IPS-20b (cell line): ENCODE data around the gene FAM236D.
"Not testable (repeated sequence)": the region's sequence is repeated elsewhere in the genome, so short reads cannot be mapped to it uniquely, and the experiment has no call there.

Experiments used
- H3K27ac ChIP-seq: one replicate; pipeline ENCODE4 v1.5.1; 2013; ENCODE audit warnings: low read length
- H3K27me3 ChIP-seq: 2 replicates; pipeline ENCODE4 v1.6.1; 2013; ENCODE audit warnings: mild to moderate bottlenecking, low read length, inconsistent platforms; ENCODE audit not compliant: insufficient read depth
- H3K36me3 ChIP-seq: 2 replicates; pipeline ENCODE4 v1.6.1; 2013; ENCODE audit warnings: low read depth, mild to moderate bottlenecking, inconsistent platforms, low read length, moderate library complexity; ENCODE audit not compliant: insufficient read depth
- H3K4me1 ChIP-seq: 2 replicates; pipeline ENCODE4 v1.6.1; 2013; ENCODE audit warnings: mild to moderate bottlenecking, control low read depth, inconsistent platforms, low read length, moderate library complexity; ENCODE audit not compliant: insufficient read depth
- H3K4me3 ChIP-seq: 2 replicates; pipeline ENCODE4 v1.5.1; 2013; ENCODE audit warnings: mild to moderate bottlenecking, low read length, inconsistent platforms
- H3K9ac ChIP-seq: 2 replicates; pipeline ENCODE4 v1.6.1; 2013; ENCODE audit warnings: low read depth, mild to moderate bottlenecking, inconsistent platforms, low read length, moderate library complexity
- H3K9me3 ChIP-seq: 2 replicates; pipeline ENCODE4 v1.6.1; 2013; ENCODE audit warnings: mild to moderate bottlenecking, low read depth, low read length, inconsistent platforms; ENCODE audit not compliant: insufficient read depth

Gene FAM236D

DNA sequence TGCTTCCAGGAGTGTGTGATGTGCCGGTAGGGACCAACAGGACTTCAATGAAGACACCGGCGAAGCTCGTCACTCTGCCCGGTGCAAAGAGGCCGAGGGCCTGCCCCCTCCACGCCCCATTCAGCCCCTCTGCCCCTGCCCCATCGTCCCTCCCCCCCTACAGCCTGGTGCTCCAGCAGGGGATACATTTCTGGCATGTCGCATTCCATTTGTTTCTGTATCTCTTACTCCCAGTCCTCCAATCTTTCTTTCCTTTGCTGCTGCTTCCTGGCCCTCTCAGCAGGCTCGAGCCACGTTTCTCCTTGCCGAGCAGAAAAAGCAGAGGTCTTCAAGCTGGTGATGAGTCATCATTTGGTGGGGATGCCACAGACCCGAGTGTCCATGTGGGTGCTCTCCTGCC, at the start of gene FAM236D:
TSS of gene FAM236D (minus strand) at position 101 of the 400 bp plus-strand sequence. CDS start at position 1, 100 bp downstream.
- not testable (repeated sequence) for H3K27me3 ChIP-seq, H3K4me1 ChIP-seq, H3K27ac ChIP-seq, H3K9me3 ChIP-seq, H3K4me3 ChIP-seq, H3K9ac ChIP-seq, H3K36me3 ChIP-seq

DNA sequence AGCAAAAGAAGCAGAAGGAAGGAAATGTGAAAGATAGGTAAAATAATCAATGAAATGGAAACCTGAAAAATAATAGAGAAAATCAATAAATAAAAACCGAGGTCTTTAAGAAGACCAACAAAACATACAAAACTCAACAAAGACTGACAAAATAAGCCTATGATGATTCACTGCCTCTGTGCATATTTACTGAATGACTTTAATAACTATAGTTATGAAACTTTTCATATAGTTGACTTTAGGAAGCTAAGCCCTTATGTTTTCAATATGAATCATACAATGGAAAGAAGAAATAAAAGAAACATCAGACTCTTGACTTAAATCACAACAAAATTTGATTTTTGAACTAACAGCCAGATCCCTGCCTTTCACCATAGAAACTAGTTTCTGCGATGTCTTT, 29.5 kb upstream of the FAM236D start:
- H3K27ac ChIP-seq, H3K9ac ChIP-seq, H3K36me3 ChIP-seq, H3K4me1 ChIP-seq, H3K27me3 ChIP-seq, H3K4me3 ChIP-seq, H3K9me3 ChIP-seq: not testable (repeated sequence)

DNA sequence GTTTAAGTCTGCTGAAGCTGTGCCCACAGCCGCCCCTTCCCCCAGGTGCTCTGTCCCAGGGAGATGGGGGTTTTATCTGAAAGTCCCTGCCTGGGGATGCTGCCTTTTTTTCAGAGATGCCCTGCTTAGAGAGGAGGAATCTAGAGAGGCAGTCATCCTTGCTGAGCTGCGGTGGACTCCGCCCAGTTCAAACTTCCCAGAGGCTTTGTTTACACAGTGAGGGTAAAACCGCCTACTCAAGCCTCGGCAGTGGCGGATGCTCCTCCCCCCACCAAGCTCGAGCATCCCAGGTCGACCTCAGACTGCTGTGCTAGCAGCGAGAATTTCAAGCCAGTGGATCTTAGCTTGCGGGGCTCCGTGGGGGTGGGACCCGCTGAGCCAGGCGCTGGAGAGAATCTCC, 22.7 kb upstream of the FAM236D start:
- H3K27ac ChIP-seq, H3K27me3 ChIP-seq, H3K36me3 ChIP-seq, H3K4me3 ChIP-seq, H3K9me3 ChIP-seq, H3K9ac ChIP-seq, H3K4me1 ChIP-seq: not testable (repeated sequence)

DNA sequence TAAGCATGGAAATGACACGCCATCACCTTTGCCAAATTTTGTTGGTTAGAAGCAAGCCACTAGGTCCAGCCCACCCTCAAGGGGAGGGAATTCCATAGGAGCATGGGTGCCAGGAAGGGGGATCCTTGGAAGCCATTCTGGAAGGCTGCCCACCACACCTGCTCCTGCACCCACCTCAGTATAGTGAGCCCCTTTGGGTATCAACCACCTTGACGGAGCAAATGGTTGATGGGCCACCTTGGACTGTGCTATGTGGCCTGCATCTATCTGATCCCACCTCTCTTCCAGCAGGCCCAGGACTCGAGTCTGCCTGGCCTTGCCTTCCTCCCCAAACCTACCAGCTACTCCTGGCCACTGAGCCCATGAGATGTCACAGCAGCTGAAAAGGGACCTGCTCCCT, 17.6 kb downstream of the FAM236D start:
- not testable (repeated sequence) for H3K27ac ChIP-seq, H3K4me1 ChIP-seq, H3K27me3 ChIP-seq, H3K36me3 ChIP-seq, H3K9ac ChIP-seq, H3K9me3 ChIP-seq, H3K4me3 ChIP-seq

DNA sequence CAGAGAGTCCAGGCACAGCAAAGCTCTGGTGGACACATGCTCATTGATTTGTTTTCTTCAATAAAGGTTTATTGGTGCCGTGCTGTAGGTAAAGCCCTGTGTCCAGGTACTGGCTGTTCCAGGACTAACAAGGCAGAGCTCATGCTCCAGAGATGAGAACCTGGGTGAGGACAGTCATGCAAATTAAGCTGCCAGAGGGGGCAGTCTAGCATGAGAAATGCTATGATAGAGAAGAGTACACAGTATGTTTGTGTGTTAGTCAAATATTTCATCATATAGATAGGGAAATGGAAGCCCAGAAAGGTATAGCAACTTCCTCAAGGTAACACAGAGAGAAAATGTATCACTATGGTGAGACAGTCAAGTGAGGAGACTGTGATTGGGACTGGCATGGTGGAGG, 19.9 kb downstream of the FAM236D start:
- not testable (repeated sequence) for H3K4me3 ChIP-seq, H3K27me3 ChIP-seq, H3K4me1 ChIP-seq, H3K9ac ChIP-seq, H3K27ac ChIP-seq, H3K9me3 ChIP-seq, H3K36me3 ChIP-seq

DNA sequence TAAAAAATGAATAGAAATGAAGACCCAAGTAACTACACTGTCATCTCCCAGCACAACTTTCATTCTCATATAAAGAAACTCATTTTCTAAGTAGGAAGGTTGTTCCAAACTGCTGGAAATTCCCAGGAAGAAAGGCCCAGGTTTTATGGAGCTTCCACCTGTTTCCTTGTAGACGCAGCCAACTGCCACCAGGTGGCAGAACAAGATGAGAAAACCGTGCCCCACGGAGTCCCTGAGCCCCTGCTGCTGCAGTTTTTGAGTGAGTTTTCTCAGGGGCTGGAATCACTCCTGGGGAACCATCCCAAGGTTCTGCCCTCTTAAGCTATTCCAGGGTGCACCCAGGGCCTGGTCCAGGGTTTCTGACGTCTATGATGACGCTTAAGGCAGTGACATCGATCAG, 24.0 kb downstream of the FAM236D start:
- H3K27me3 ChIP-seq, H3K9ac ChIP-seq, H3K9me3 ChIP-seq, H3K27ac ChIP-seq, H3K4me1 ChIP-seq, H3K4me3 ChIP-seq, H3K36me3 ChIP-seq: not testable (repeated sequence)

DNA sequence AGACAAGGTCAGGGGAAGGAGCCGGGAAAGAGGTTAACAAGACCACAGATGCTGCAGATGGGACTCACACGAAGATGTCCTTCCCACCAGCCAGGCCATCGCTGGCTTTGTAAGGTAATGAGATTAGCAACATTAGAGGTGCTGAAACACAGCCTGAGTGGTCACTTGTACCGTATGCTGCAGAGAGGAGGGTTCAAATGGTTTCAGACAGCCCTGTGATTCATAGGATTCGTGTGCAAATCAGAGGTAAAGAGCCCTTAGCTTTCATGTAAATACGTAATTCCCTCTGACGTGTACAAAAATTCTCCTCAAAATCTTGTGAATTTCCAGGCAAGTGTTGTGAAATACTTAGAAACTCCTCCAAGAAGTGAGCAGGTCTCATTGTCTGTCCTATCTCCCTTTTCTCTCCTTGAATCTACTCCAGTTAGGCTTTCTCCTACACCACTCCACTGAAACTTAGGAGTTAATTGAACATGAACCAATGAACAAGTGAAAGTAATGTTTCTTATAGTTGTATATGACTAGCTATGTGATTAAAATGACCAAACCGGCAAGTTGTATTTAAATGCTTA, 24.6 kb downstream of the FAM236D start:
- not testable (repeated sequence) for H3K9ac ChIP-seq, H3K36me3 ChIP-seq, H3K4me1 ChIP-seq

DNA sequence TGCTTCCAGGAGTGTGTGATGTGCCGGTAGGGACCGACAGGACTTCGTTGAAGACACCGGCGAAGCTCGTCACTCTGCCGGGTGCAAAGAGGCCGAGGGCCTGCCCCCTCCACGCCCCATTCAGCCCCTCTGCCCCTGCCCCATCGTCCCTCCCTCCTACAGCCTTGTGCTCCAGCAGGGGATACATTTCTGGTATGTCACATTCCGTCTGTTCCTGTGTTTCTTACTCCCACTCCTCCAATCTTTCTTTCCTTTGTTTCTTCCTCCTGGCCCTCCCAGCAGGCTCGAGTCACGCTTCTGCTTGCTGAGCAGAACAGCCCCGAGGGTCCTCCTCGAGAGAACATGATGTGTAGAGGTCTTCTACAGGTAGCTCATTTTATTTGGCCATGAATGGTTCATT, 25.4 kb downstream of the FAM236D start, which contains the start of gene FAM236B:
TSS of gene FAM236B (minus strand) at position 101 of the 400 bp plus-strand sequence. CDS start at position 1, 100 bp downstream.
- not testable (repeated sequence) for H3K9ac ChIP-seq, H3K27ac ChIP-seq, H3K27me3 ChIP-seq, H3K36me3 ChIP-seq, H3K4me3 ChIP-seq, H3K4me1 ChIP-seq, H3K9me3 ChIP-seq

More for the DNA sequence above, 24.6 kb downstream of the FAM236D start:
- not testable (repeated sequence) for H3K4me3 ChIP-seq, H3K27ac ChIP-seq, H3K27me3 ChIP-seq, H3K9me3 ChIP-seq

DNA sequence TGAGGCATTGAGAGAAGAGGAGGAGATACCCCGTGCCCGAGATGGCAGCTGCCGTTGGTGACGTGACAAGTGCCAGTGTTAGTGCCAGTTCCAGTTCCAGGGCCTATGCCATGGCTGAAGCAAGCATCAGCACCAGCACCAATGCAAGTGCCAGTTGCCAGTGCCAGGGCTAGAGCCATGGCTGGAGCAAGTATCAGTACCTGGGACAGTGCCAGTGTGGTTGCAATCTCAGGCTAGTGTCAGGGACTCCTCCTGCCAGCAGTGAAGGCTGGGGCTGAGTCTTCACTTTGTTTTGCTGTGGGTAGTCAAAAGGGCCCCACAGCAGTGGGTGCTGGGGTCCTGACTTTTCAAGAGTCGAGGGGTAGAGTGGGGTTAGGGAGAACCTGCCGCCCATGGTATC, 29.9 kb downstream of the FAM236D start:
- not testable (repeated sequence) for H3K27ac ChIP-seq, H3K9ac ChIP-seq, H3K9me3 ChIP-seq, H3K36me3 ChIP-seq, H3K4me3 ChIP-seq, H3K4me1 ChIP-seq, H3K27me3 ChIP-seq

DNA sequence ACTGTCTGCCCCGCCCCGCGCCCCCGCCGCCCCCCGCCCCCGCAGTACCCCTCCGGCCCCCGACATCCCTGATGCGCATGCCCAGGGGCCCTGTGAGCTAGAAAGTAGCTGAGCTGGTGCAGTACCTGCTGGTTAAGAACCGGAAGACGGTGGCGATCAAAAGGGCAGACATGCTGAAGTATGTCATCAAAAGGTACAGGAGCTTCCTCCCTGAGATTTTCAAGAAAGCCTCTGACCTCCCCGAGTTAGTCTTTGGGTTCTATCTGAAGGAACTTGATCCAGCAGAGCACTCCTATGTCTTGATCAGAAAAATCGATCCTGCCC, 30.6 kb downstream of the FAM236D start:
- not testable (repeated sequence) for H3K27me3 ChIP-seq, H3K4me3 ChIP-seq, H3K9me3 ChIP-seq, H3K36me3 ChIP-seq, H3K9ac ChIP-seq, H3K27ac ChIP-seq, H3K4me1 ChIP-seq

DNA sequence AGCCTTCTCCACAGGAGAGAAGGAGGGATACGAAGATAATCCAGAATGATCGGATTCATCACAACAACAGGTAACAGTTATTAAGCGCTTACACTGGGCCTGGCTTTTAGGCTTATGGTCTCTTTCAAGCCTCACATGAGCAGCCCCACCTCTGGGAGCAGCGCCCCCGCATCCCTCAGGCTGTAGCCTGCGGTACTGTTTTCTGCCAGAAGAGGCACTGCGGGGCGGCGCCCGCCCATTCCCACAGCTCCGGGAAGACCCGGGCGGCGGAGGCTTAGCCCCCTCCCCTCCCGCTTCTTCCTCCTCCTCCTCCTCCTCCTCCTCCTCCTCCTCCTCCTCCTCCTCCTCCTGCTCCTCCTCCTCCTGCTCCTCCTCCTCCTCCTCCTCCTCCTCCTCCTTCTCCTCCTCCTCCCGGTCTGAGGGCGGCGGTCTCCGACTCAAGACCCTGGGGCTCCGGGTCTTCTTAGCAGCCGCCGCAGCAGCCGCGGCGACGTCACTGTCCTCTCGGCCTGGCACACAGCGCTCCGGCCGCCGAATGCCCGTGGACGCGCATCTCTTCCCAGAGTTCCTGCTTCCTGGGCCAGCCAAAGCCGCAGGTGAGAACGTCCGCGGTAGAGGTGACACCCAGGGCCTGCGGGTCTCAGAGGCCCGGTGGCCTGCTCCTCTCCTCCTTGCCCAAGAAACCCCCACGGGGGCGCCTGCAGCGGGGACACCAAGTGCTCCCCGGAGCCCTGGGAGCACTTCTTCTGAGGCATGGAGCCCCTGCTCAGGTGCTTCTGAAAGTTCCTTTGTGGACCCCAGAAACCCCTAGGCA, 31.1 kb downstream of the FAM236D start, which contains the start of gene DMRTC1B:
TSS of gene DMRTC1B (plus strand) at position 238 of the 814 bp plus-strand sequence. CDS start 68,246 bp downstream, outside the sequence.
- not testable (repeated sequence) for H3K36me3 ChIP-seq, H3K9ac ChIP-seq, H3K27me3 ChIP-seq, H3K9me3 ChIP-seq, H3K4me1 ChIP-seq, H3K4me3 ChIP-seq, H3K27ac ChIP-seq

DNA sequence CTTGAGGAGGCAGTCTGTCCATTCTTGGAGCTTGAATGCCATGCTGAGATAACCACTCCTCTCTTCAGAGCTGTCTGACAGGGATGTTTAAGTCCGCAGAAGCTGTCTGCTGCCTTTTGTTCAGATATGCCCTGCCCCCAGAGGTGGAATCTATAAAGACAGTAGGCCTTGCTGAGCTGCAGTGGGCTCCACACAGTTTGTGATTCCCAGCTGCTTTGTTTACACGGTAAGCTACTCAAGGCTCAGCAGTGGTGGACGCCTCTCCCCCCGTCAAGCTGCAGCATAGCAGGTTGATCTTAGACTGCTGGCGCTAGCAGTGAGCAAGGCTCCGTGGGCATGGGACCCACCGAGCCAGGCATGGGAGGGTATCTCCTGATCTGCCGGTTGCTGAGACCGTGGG, 47.6 kb downstream of the FAM236D start:
- not testable (repeated sequence) for H3K36me3 ChIP-seq, H3K9ac ChIP-seq, H3K27ac ChIP-seq, H3K27me3 ChIP-seq, H3K4me3 ChIP-seq, H3K9me3 ChIP-seq, H3K4me1 ChIP-seq
